Activated CD8-positive, alpha-beta T cell treated with anti-CD3 and anti-CD28 coated beads, Interleukin-2, amount 10 ng/mL, durations not matched to agents 7 days and 5 days (primary cell): ENCODE results near the gene E2F2. TPM values are rescaled to one million over a fixed set of nuclear protein-coding genes. Genes with fewer than 3 reads are reported as not detected.
A peak's percentile ranks its signal among the peaks of the same experiment; 100 is the strongest.

Experiments used
- ATAC-seq: fragments of 150-1000 bp; cut with Tn5 transposase; one replicate; pipeline ENCODE4 v1.10.0; 2021; ENCODE audit warnings: moderate library complexity
- CTCF ChIA-PET: fragments of 350-600 bp; sonication (Branson Sonifier 250); formaldehyde crosslinking; loops from one replicate; lab custom pipeline; 2021; ENCODE audit warnings: antibody characterized with exemption; lab: Charles Lee
- POLR2A ChIA-PET: fragments of 350-600 bp; sonication (Branson Sonifier 250); formaldehyde crosslinking; loops from one replicate; lab custom pipeline; 2021; ENCODE audit warnings: antibody characterized with exemption; lab: Charles Lee
- DNase-seq: peaks from one replicate; pipeline ENCODE4 v3.0.0-alpha.2; 2020
- H3K27ac Mint-ChIP-seq: one replicate; pipeline ENCODE4 v1.8.0; 2021; ENCODE audit warnings: mild to moderate bottlenecking, mixed read lengths
- H3K27me3 Mint-ChIP-seq: one replicate; pipeline ENCODE4 v1.8.0; 2021; ENCODE audit warnings: low read depth, mixed read lengths
- H3K36me3 Mint-ChIP-seq: one replicate; pipeline ENCODE4 v1.8.0; 2021; ENCODE audit warnings: low read depth, mixed read lengths
- H3K4me1 Mint-ChIP-seq: one replicate; pipeline ENCODE4 v1.8.0; 2021; ENCODE audit warnings: low read depth, mixed read lengths
- H3K4me3 Mint-ChIP-seq: one replicate; pipeline ENCODE4 v1.8.0; 2021; ENCODE audit warnings: mild to moderate bottlenecking, mixed read lengths
- H3K9me3 Mint-ChIP-seq: one replicate; pipeline ENCODE4 v1.8.0; 2022; ENCODE audit warnings: mixed read lengths; ENCODE audit not compliant: insufficient read depth
- total RNA-seq, 2 experiments: library from RNA; stranded (reverse); gene quantifications; one replicate each; pipeline ENCODE4 v1.2.3, GENCODE V29; 2021

The E2F2 gene
- total RNA-seq, 2 experiments from 2014 or later = 75.0 to 80.3 TPM

- ChIA-PET POLR2A (interaction anchor here (0.9 to 7.5 kb wide), 13 partner anchors 9 to 81 kb away, joined by 3 to 69 read pairs (median 11); no protein-coding TSS in a partner anchor), CTCF (interaction anchor here (0.5 to 23.9 kb wide), 15 partner anchors 9 to 508 kb away, joined by 3 to 1062 read pairs (median 10); no protein-coding TSS in a partner anchor)
- H3K4me3 Mint-ChIP-seq = peak overlapping the region; percentile 82
- peaks cover 14% of the 10 kb centered on the region for H3K27me3 Mint-ChIP-seq
- DNase-seq (no peak), ATAC-seq (no peak)
- H3K27ac Mint-ChIP-seq = peak overlapping the region; percentile 94
- H3K4me1 Mint-ChIP-seq = peaks cover 56% of the 10 kb centered on the region
- H3K9me3 Mint-ChIP-seq = no peaks in the 10 kb centered on the region
- peaks cover 20% of the 10 kb centered on the region for H3K36me3 Mint-ChIP-seq
Measured at GRCh38 chr1:23555986-23556634, 25.1 kb upstream of the E2F2 start.

- no peak for ATAC-seq
- peak overlapping the region; percentile 82 for H3K4me3 Mint-ChIP-seq
- peaks cover 20% of the 10 kb centered on the region for H3K36me3 Mint-ChIP-seq
- ChIA-PET CTCF (interaction anchor here (0.5 to 23.9 kb wide), 22 partner anchors 9 to 507 kb away, joined by 3 to 1062 read pairs (median 6); no protein-coding TSS in a partner anchor), POLR2A (interaction anchor here (0.6 to 7.5 kb wide), 18 partner anchors 9 to 82 kb away, joined by 3 to 69 read pairs (median 8); partner anchors contain the start of gene E2F2)
- DNase-seq = no peak
- H3K9me3 Mint-ChIP-seq = no peaks in the 10 kb centered on the region
- peaks cover 7% of the 10 kb centered on the region for H3K27me3 Mint-ChIP-seq
- peak overlapping the region; percentile 94 for H3K27ac Mint-ChIP-seq
- peaks cover 53% of the 10 kb centered on the region for H3K4me1 Mint-ChIP-seq
Measured at GRCh38 chr1:23555270-23555985, 24.4 kb upstream of the E2F2 start.

DNA sequence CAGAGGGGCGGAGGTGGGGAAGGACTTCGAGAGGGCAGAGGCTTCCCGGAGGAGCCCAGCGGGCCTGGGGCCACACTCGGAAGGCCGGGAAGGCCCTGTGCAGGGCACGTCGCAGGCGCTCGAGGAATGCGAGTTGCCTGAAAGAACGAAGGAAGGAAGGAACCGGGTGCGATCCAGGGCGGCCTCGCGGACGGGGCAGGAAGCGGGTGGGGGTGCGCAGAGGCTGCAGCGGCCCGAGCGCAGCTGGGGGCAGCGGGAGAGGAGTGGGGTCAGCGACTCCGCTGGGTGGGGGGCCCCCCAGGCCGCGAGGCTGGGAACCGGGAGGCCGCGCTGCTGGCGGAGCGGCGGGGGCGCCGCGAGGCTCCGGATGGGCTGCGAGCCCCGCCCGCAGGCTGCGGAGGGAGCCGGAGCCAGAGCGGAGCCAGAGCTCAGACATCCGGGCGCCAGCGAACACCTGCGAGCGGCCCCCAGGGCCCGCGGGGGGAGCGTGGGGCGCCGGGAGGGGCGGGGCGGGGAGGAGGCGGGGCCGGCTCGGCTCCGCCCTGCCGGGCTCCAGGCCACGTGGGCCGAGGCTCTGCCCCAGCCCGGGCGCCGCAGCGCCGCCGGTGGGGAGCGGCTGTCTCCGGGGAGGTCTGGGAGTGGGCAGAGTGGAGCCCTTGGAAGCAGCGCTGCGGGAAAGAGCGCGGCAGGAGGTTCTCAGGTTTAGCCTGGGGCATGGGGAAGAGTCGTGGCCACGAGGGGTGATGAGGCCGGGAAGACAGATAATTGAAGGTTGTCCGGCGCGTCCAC, 23.6 kb upstream of the E2F2 start:
- peak; percentile 77 for ATAC-seq
- peaks cover 46% of the 10 kb centered on the region for H3K4me1 Mint-ChIP-seq
- H3K4me3 Mint-ChIP-seq = peak overlapping the region; percentile 82
- ChIA-PET CTCF (interaction anchor here (0.8 to 23.9 kb wide), 21 partner anchors 10 to 206 kb away, joined by 3 to 1062 read pairs (median 7); no protein-coding TSS in a partner anchor), POLR2A (interaction anchor here (0.6 to 7.5 kb wide), 15 partner anchors 10 to 83 kb away, joined by 3 to 69 read pairs (median 8); partner anchors contain the start of gene E2F2)
- H3K27me3 Mint-ChIP-seq = peaks cover 2% of the 10 kb centered on the region
- peaks cover 20% of the 10 kb centered on the region for H3K36me3 Mint-ChIP-seq
- peak overlapping the region; percentile 94 for H3K27ac Mint-ChIP-seq
- DNase-seq = peak; percentile 89
- no peaks in the 10 kb centered on the region for H3K9me3 Mint-ChIP-seq

DNA sequence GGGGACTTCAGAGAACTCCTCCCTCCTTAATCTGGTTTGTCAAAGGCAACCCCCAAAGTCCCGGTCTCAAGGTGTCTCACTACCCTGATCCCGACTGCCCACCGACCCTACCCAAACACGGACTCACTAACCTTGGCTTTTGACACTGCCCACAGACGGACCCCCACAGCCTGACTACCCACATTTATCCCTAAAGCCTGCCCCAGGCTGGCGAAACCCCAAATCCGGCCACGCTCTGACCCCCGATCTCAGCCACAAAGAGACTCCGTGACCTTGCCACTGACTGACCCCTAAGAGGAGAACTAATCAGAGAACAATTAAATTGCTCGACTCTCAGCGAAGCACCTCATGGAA, 23.1 kb upstream of the E2F2 start:
- ATAC-seq (no peak), DNase-seq (no peak)
- CTCF ChIA-PET = interaction anchor here (0.7 to 23.9 kb wide), 17 partner anchors 9 to 78 kb away, joined by 3 to 1062 read pairs (median 10); no protein-coding TSS in a partner anchor
- peak overlapping the region; percentile 90 for H3K27ac Mint-ChIP-seq
- POLR2A ChIA-PET = interaction anchor here (0.7 to 7.5 kb wide), 10 partner anchors 23 to 210 kb away, joined by 4 to 69 read pairs (median 8); partner anchors contain the start of genes E2F2 and HNRNPR
- peaks cover 20% of the 10 kb centered on the region for H3K36me3 Mint-ChIP-seq
- peaks cover 2% of the 10 kb centered on the region for H3K27me3 Mint-ChIP-seq
- peaks cover 43% of the 10 kb centered on the region for H3K4me1 Mint-ChIP-seq
- H3K9me3 Mint-ChIP-seq = no peaks in the 10 kb centered on the region
- peak overlapping the region; percentile 81 for H3K4me3 Mint-ChIP-seq

- peak overlapping the region; percentile 90 for H3K27ac Mint-ChIP-seq
- peak overlapping the region; percentile 81 for H3K4me3 Mint-ChIP-seq
- H3K4me1 Mint-ChIP-seq = peaks cover 43% of the 10 kb centered on the region
- H3K36me3 Mint-ChIP-seq = peaks cover 17% of the 10 kb centered on the region
- CTCF ChIA-PET = interaction anchor here (0.7 to 23.9 kb wide), 8 partner anchors 8 to 79 kb away, joined by 3 to 1062 read pairs (median 4); no protein-coding TSS in a partner anchor
- H3K27me3 Mint-ChIP-seq = peaks cover 2% of the 10 kb centered on the region
- no peak for DNase-seq
- POLR2A ChIA-PET = interaction anchor here (0.6 to 7.5 kb wide), 9 partner anchors 23 to 209 kb away, joined by 3 to 69 read pairs (median 6); partner anchors contain the start of genes E2F2, ELOA and HNRNPR
- H3K9me3 Mint-ChIP-seq = no peaks in the 10 kb centered on the region
- ATAC-seq = no peak
Measured at GRCh38 chr1:23553231-23554126, 22.4 kb upstream of the E2F2 start.

- Mint-ChIP-seq H3K27me3 (peaks cover 2% of the 10 kb centered on the region), H3K27ac (no peak overlapping the region), H3K9me3 (no peaks in the 10 kb centered on the region), H3K36me3 (peaks cover 3% of the 10 kb centered on the region), H3K4me3 (no peak overlapping the region), H3K4me1 (peaks cover 34% of the 10 kb centered on the region)
- ChIA-PET POLR2A (interaction anchor here (2.2 to 6.0 kb wide), 2 partner anchors 25 to 86 kb away, joined by 8 to 43 read pairs; no protein-coding TSS in a partner anchor), CTCF (interaction anchor here (2.0 to 23.9 kb wide), 3 partner anchors 8 to 81 kb away, joined by 4 to 1062 read pairs (median 48); no protein-coding TSS in a partner anchor)
- DNase-seq (no peak), ATAC-seq (no peak)
Measured at GRCh38 chr1:23551849-23552248, 20.8 kb upstream of the E2F2 start.

GRCh38 chr1:23548704-23549143, 17.7 kb upstream of the E2F2 start:
- no peak for ATAC-seq
- H3K36me3 Mint-ChIP-seq = no peaks in the 10 kb centered on the region
- ChIA-PET POLR2A (interaction anchor here (0.5 to 1.0 kb wide), 2 partner anchors 32 to 44 kb away, joined by 3 read pairs; no protein-coding TSS in a partner anchor), CTCF (interaction anchor here (0.8 to 23.9 kb wide), 9 partner anchors 9 to 116 kb away, joined by 3 to 1062 read pairs (median 4); no protein-coding TSS in a partner anchor)
- DNase-seq = no peak
- no peaks in the 10 kb centered on the region for H3K9me3 Mint-ChIP-seq
- peaks cover 11% of the 10 kb centered on the region for H3K4me1 Mint-ChIP-seq
- no peak overlapping the region for H3K27ac Mint-ChIP-seq
- H3K27me3 Mint-ChIP-seq = no peaks in the 10 kb centered on the region
- no peak overlapping the region for H3K4me3 Mint-ChIP-seq

DNA sequence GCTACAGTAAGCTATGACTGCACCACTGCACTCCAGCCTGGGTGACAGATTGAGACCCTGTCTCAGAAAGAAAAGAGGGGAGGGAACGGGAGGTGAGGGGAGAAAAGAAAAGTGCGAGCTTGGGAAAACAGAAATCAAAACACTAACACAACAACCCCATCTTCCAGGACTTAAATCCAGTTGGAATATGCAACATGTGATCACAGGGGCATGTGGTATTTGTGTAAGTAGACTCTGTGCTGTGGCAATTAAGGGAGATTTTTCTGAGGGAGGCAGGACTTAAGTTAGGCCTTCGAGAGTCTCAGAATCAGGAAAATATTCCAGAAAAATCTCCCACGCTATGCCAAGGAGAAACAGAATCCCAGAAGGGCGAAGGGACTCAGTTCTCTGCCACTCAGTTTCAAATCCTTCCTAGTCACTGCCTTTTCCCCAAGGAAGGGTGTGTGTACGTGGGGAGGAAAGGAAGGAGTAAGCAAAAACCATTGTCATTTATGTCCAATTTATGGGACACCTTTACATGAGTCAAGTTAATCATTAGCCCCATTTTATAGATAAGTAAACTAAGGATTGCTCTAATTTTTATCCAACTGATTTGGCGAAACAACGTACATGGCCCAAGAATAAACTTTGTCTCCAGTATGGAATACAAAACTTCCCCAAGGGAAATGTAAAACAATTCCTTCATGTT, 16.0 kb upstream of the E2F2 start:
- no peaks in the 10 kb centered on the region for H3K36me3 Mint-ChIP-seq
- POLR2A ChIA-PET = interaction anchor here (0.6 to 1.5 kb wide), 3 partner anchors 12 to 73 kb away, joined by 3 to 4 read pairs (median 4); no protein-coding TSS in a partner anchor
- H3K27ac Mint-ChIP-seq = no peak overlapping the region
- CTCF ChIA-PET = interaction anchor here (3.0 to 23.9 kb wide), 7 partner anchors 8 to 118 kb away, joined by 12 to 1062 read pairs (median 25); partner anchors contain the start of genes E2F2 and ID3
- H3K4me3 Mint-ChIP-seq = no peak overlapping the region
- H3K4me1 Mint-ChIP-seq = peaks cover 5% of the 10 kb centered on the region
- H3K9me3 Mint-ChIP-seq = no peaks in the 10 kb centered on the region
- DNase-seq (no peak), ATAC-seq (no peak)
- H3K27me3 Mint-ChIP-seq = no peaks in the 10 kb centered on the region

- no peaks in the 10 kb centered on the region for H3K9me3 Mint-ChIP-seq
- no peak overlapping the region for H3K4me3 Mint-ChIP-seq
- no peak for DNase-seq
- no peak overlapping the region for H3K27ac Mint-ChIP-seq
- H3K36me3 Mint-ChIP-seq = no peaks in the 10 kb centered on the region
- no peaks in the 10 kb centered on the region for H3K27me3 Mint-ChIP-seq
- H3K4me1 Mint-ChIP-seq = peaks cover 5% of the 10 kb centered on the region
- no peak for ATAC-seq
- ChIA-PET CTCF (interaction anchor here (0.7 to 23.9 kb wide), 19 partner anchors 10 to 242 kb away, joined by 3 to 1062 read pairs (median 10); partner anchors contain the start of genes E2F2 and ID3), POLR2A (interaction anchor here (1.1 to 2.8 kb wide), 4 partner anchors 13 to 91 kb away, joined by 3 to 20 read pairs (median 4); no protein-coding TSS in a partner anchor)
Measured at GRCh38 chr1:23545851-23546250, 14.8 kb upstream of the E2F2 start.
